NCI-H510A treated with DMSO at 0.1 percent for 48 hours (cell line): ENCODE measurements around the gene PCDHB7.
"Not testable (repeated sequence)": the region's sequence is repeated elsewhere in the genome, so short reads cannot be mapped to it uniquely, and the experiment has no call there.

Experiments
- DNase-seq: peaks from one replicate; lab custom pipeline; 2025; lab: John Stamatoyannopoulos, UW

PCDHB7 gene

DNA sequence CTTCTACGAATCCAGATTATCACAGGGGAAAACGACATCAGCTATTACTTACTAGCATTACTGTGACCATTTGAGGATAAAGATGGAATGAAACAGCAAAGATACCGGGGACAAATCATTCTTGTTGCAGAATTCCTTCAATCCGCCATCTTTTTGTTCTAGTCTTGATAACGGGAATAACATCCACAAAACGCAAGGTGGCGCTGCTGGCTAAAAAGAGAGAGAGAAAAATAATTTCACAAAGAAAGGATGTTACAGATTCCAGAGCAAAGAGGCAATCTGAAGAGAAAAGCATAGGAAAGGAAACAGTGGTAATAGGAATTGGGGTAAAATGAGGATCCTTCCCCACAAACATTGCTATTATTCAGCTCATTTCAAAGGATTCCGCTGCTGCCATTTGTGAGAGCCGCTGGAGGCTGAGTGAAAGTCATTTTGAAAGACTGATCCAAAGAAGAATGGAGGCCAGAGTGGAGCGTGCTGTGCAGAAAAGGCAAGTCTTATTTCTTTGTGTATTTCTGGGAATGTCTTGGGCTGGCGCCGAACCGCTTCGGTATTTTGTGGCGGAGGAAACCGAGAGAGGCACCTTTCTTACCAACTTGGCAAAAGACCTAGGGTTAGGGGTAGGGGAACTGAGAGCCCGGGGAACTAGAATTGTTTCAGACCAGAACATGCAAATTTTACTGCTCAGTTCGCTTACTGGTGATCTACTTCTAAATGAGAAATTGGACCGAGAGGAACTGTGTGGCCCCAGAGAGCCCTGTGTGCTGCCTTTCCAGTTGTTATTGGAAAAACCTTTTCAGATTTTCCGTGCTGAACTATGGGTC lies at the start of gene PCDHB7:
Gene PCDHB7, plus strand, starts transcription at position 264 of the 824 bp plus-strand sequence. Its CDS starts 192 bp downstream, at position 456.
- no peak for DNase-seq

GRCh38 chr5:141123396-141124135 lies 48.9 kb upstream of the PCDHB7 start:
- not testable (repeated sequence) for DNase-seq

DNA sequence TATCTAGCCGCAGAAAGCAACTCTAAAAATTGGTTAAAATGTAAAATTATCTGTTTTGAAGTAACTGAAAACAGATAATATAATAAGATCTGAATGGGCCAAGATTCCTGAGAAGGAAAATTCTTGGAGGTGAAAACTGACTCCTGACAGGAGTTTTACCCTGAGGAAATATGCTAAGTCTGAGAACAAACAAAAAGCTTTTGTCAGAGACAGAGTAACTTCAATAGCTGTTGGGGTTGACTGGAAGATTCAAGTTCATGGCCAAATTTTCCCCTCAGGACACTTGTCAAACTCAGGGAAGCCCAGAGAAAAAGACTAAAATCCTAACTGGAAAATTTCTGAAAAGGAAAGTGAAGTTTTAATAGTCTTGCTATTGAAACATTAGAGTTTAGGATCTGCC lies 45.1 kb upstream of the PCDHB7 start:
- DNase-seq = no peak

GRCh38 chr5:141135030-141135717 lies 37.3 kb upstream of the PCDHB7 start, which contains the start of gene PCDHB5:
Gene PCDHB5, plus strand, starts transcription at chr5:141135206. Its CDS starts 229 bp downstream, at chr5:141135435.
- DNase-seq = no peak

DNA sequence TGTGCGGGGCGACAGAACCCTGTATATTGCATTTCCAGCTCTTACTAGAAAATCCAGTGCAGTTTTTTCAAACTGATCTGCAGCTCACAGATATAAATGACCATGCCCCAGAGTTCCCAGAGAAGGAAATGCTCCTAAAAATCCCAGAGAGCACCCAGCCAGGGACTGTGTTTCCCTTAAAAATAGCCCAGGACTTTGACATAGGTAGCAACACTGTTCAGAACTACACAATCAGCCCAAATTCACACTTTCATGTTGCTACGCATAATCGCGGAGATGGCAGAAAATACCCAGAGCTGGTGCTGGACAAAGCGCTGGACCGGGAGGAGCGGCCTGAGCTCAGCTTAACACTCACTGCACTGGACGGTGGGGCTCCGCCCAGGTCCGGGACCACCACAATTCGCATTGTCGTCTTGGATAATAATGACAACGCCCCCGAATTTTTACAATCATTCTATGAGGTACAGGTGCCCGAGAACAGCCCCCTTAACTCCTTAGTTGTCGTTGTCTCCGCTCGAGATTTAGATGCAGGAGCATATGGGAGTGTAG lies 36.7 kb upstream of the PCDHB7 start:
- no peak for DNase-seq

- not testable (repeated sequence) for DNase-seq
Measured at GRCh38 chr5:141137346-141137745, 35.1 kb upstream of the PCDHB7 start.

DNA sequence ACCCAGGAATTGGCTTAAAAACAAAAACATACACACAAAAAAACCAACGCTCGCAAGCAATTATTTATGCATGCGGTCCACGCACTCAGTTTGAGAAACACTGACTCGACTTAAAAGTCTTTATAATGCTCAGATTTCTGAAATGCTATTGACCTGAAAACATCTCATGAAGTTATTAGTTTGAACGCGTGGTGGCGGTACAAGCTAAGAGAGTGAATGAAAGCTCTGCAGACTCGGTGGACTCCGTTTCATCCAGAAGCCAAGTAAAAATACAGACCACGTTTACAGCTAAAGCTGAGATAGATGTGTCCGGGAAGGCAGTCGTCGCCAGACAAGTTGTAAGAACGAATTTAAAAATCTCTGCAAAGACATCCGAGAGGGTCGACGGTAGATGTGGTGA lies 22.6 kb upstream of the PCDHB7 start, which contains the start of gene PCDHB6:
Gene PCDHB6, plus strand, starts transcription at position 246 of the 400 bp plus-strand sequence. CDS start 201 bp downstream, outside the sequence.
- peak; percentile 40 for DNase-seq

DNA sequence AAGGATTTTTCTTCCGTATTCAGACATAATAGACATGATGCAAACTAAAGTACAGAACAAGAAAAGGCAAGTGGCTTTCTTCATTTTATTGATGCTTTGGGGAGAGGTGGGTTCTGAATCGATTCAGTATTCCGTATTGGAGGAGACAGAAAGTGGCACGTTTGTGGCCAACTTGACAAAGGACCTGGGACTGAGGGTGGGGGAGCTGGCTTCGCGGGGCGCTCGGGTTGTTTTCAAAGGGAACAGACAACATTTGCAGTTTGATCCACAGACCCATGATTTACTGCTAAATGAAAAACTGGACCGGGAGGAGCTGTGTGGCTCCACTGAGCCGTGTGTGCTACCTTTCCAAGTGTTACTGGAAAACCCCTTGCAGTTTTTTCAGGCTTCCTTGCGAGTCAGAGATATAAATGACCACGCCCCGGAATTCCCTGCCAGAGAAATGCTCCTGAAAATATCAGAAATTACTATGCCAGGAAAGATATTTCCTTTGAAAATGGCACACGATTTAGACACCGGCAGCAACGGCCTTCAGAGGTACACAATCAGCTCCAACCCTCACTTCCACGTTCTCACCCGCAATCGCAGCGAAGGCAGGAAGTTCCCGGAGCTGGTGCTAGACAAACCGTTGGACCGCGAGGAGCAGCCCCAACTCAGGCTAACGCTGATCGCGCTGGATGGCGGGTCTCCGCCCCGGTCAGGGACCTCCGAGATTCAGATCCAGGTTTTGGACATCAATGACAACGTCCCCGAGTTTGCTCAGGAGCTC lies 22.0 kb upstream of the PCDHB7 start:
- DNase-seq = peak; percentile 18

GRCh38 chr5:141150993-141151325 lies 21.5 kb upstream of the PCDHB7 start:
- no peak for DNase-seq

DNA sequence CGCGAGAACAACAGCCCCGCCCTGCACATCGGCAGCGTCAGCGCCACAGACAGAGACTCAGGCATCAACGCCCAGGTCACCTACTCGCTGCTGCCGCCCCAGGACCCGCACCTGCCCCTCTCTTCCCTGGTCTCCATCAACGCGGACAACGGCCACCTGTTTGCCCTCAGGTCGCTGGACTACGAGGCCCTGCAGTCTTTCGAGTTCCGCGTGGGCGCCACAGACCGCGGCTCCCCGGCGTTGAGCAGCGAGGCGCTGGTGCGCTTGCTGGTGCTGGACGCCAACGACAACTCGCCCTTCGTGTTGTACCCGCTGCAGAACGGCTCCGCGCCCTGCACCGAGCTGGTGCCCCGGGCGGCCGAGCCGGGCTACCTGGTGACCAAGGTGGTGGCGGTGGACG lies 20.8 kb upstream of the PCDHB7 start:
- not testable (repeated sequence) for DNase-seq

- not testable (repeated sequence) for DNase-seq
Measured at GRCh38 chr5:141152096-141152495, 20.3 kb upstream of the PCDHB7 start.

GRCh38 chr5:141155540-141156374 lies 16.7 kb upstream of the PCDHB7 start:
- no peak for DNase-seq

DNA sequence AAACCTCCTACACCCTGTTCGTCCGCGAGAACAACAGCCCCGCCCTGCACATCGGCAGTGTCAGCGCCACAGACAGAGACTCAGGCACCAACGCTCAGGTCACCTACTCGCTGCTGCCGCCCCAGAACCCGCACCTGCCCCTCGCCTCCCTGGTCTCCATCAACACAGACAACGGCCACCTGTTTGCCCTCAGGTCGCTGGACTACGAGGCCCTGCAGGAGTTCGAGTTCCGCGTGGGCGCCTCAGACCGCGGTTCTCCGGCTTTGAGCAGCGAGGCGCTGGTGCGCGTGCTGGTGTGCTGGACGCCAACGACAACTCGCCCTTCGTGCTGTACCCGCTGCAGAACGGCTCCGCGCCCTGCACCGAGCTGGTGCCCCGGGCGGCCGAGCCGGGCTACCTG lies 15.1 kb upstream of the PCDHB7 start:
- not testable (repeated sequence) for DNase-seq

- not testable (repeated sequence) for DNase-seq
Measured at GRCh38 chr5:141157901-141158300, 14.5 kb upstream of the PCDHB7 start.

GRCh38 chr5:141174291-141175104 lies 2.1 kb downstream of the PCDHB7 start:
- not testable (repeated sequence) for DNase-seq

- DNase-seq = no peak
Measured at GRCh38 chr5:141175933-141176332, 3.5 kb downstream of the PCDHB7 start.

- peak; percentile 6 for DNase-seq
Measured at GRCh38 chr5:141177577-141178191, 5.2 kb downstream of the PCDHB7 start, which contains the start of gene PCDHB8. Gene PCDHB8, plus strand, starts transcription at chr5:141177790. Its CDS starts 245 bp downstream, at chr5:141178035.

- DNase-seq = not testable (repeated sequence)
Measured at GRCh38 chr5:141179371-141179770, 6.9 kb downstream of the PCDHB7 start.

DNA sequence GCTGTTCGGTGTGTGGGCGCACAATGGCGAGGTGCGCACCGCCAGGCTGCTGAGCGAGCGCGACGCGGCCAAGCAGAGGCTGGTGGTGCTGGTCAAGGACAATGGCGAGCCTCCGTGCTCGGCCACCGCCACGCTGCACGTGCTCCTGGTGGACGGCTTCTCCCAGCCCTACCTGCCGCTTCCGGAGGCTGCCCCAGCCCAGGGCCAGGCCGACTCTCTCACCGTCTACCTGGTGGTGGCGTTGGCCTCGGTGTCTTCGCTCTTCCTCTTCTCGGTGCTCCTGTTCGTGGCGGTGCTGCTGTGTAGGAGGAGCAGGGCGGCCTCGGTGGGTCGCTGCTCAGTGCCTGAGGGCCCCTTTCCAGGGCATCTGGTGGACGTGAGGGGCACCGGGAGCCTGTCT lies 7.4 kb downstream of the PCDHB7 start:
- not testable (repeated sequence) for DNase-seq
